GM19397 (cell line): Measurements from ENCODE around the gene MYCBP.
"Not testable (repeated sequence)": the region's sequence is repeated elsewhere in the genome, so short reads cannot be mapped to it uniquely, and the experiment has no call there.

ENCODE experiments used
- ATAC-seq: cut with Tn5 transposase; IDR thresholded peaks from one replicate; pipeline ENCODE4 v1.9.1; 2021; ENCODE audit warnings: mild to moderate bottlenecking, moderate library complexity; ENCODE audit not compliant: unreplicated experiment

MYCBP gene, protein sequence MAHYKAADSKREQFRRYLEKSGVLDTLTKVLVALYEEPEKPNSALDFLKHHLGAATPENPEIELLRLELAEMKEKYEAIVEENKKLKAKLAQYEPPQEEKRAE

DNA sequence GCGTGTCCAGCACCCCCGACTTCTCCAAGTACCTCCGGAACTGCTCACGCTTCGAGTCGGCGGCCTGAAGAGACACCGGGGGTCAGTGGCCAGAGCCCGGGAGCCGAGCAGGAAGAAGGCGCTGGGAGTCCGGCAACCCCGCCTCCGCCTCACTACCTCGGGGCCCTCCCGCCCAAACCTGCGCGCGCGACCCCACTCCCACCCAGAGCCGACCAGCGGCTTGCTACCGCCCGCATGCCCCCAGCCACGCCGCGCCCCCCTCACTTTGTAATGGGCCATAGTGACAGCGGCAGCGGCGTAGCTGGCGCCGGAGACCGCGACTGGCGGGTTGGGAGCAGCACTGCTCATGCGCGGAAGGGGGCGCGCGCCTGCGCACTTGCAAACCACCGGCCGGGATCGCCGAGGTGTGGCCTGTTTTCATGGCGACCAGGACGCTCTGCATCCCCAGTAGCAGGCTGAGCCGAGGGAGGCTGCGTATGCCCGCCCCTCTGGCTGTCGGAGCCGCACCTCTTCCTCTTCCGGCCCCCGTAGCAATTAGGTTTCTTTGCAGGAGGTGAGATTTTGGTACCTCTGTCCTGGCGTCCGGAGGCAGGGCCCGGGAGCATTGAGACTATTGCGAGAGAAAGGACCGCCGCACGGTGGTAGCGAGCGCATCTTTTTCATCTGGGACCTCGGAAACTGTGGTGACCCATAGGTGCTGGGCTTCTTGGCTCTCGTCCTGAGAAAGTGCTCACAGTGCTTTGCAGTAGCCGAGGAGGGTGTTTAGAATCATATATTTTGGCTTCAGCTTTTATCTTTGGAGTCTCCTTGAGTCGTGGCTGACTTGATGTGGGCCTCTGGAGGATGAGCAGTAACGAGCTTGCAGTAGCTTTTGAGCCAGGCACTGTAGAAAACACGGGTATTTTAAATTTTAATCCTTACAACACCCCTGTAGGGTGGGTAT, at the start of gene MYCBP:
Gene MYCBP, minus strand, starts transcription at position 322 of the 943 bp plus-strand sequence. Its CDS starts 43 bp downstream, at position 279.
- ATAC-seq: peak; percentile 98

DNA sequence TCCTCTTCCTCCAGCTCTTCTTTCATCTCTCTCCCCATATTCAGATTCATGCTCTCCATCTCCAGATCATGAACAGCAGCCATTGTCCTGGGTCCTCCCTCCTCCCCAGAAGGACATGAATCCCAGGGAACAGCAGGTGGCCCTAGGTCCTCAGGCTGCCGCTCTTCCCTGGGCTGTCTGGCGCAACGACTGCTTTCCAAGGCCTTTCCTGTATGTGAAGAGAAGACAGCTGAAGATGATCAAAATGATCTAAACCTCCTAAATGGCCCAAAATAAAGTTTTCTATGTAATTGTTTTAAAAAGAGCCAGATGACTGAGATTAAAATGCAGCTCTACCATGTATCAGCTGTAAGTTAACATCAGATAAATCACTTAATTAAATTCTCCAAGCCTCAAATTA, 46.0 kb upstream of the MYCBP start:
- ATAC-seq: no peak

DNA sequence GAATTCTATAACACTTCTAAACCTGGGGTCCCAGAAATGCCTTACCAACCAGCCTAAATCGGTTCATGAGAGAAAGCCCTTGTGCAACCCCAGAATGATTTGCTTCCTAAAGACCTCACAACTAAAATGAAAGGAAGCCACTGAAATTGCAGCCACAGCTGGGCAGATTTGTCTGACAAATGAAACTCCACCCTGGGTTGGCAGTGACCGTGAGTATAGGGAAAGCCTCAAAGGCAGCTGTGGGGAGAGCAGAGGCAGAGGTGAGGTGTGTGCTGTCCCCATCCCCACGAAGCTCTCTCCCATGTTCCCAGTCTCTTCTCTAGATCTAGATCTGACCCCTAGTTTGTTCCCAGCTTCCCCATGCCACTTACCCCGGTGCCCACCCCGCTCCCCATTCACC, 45.4 kb upstream of the MYCBP start:
- no peak for ATAC-seq

DNA sequence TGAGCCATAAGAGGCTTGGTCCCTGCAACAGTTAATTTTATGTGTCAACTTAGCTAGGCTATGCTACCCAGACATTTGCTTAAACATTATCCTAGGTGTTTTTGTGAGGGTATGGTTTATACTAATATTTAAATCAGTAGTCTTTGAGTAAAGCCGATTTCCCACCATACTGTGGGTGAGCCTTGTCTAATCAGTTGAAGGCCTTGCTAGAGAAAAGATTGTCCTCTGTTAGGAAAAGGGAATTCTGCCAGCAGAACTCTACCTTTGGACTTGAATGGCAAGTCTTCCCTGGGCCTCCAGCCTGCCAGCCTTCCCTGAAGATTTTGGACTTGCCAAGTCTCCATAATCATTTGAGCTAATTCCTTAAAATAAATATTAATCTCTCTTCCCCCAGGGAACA, 44.6 kb upstream of the MYCBP start:
- no peak for ATAC-seq

DNA sequence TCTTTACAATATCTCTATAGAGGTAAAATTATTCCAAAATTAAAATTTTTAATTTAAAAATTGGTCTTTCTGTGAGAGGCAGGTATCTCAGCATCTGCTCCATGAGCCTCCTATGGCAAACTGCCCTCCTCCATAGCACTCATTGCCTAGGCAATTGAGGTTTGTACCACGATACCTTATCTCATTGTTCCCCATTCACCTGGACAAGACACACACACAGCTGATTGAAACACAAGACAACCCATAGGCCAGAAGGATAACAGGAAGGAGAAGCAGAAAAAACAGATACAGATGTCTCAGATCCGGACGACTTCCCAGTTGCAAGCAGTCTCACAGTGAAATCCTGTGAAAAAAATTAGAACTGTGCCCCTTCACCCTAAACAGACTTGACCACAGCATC, 44.2 kb upstream of the MYCBP start:
- no peak for ATAC-seq

DNA sequence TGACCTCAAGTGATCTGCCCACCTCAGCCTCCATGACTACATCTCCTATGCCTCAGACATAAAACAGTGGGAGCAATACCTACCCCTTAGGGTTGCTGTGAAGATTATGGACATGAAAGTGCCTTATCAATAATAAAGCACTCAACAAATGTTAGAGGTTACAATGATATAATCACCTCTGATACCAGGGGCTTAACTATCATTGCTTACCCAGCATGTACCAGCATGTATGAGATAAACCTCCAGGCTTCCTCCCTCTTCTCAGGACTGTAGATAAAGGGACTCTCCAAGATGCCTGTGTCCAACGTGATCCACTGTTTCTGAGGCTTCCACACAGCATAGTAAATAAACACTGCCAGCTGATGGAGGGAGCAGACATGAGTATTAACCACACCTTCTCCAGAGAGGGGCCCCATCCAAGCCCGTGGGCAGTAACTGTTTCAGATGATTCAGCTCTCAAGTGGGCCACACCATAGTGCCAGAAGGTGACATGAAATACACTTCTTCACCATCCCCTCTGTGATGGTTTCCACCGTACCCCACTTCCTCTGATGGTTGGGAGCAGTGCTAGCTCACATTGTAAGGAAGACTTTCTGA, 42.3 kb upstream of the MYCBP start:
- ATAC-seq: no peak

DNA sequence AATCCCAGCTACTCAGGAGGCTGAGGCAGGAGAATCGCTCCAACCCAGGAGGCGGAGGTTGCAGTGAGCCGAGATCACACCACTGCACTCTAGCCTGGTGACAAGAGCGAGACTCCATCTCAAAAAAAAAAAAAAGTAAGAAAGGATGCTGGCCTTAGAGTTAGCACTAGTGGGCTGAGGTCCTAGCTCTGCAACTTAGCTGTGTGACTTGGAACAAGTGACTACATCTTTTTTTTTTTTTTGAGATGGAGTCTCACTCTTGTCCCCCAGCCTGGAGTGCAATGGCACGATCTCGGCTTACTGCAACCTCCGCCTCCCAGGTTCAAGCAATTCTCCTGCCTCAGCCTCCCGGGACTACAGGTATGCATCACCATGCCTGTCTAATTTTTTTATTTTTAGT, 41.8 kb upstream of the MYCBP start:
- ATAC-seq: not testable (repeated sequence)

DNA sequence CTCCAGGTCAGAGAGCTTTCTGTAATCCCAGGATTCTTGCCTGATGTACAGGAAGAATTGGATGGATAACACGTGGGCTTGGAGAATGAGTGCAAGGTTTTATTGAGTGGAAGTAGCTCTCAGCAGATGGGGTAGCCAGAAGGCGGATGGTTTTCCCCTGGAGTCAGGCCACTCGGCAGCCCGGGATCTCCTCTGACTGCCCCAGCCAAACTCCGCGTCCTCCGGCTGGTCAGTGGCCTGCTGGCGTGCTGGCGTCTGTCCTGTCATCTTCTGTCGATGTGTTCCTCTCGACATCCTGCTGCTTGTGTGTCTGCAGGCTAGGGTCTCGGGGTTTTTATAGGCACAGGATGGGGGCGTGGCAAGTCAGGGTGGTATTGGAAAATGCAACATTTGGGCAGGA, 35.7 kb upstream of the MYCBP start:
- ATAC-seq: no peak

DNA sequence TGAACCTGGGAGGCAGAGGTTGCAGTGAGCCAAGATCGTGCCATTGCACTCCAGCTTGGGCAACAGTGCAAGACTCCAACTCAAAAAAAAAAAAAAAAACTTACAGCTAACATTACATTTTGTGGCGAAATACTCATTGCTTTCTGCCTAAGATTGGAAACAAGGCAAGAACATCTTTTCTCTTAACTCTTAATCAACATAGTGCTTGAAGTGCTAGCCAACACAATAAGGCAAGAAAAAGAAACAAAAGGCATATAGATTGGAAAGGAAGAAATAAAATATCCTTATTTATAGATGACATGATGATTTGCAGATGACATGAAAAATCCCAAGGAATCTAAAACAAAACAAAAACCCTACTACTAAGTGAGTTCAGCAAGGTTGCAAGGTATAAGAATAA, 32.8 kb upstream of the MYCBP start:
- ATAC-seq: no peak

DNA sequence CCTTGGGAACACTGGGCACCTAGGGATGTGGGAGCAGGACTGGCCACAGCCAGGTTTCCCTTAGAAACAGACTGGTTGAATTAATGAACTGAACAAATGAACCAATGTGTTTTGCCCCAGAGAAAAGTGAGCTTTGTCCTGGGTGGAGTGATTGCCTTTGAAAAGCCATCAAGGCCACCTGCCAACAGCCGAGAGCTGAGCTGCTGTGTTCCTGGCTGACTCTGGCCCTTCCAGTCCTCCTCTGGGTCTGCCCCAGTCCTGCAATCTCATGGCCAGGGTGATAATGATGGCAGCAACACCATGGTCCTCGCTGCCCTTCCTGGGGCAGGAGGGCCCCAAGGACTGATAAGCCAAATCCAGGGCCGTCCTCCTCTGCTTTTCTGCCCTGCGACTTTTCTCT, 26.4 kb upstream of the MYCBP start:
- ATAC-seq: no peak

DNA sequence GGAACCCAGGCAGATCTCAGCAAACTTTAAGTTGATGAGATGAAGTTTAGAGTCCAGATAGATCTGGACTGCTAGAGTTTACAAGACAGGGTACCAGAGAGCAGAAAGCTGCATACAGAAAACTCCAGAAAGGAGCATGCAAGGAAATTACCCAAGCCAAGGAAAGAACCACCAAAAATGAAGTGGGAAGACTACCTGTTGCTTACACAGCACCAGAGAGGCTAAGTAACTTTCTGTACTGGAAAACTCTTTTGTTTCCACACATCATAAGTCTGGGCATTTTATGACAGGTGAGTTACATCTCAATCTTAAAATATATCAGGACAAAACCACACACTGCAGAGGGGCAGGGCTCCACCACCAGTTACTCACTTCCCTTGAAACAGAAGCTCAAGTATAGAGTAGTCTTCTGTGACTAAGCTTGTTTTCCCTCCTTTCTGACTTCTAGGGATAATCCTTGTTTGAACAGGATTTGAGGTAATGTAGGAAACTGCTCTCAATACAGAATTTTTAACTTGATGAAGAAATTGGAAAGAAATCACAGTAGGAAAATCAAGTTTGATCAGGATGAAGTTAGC, 25.6 kb upstream of the MYCBP start:
- ATAC-seq: no peak

DNA sequence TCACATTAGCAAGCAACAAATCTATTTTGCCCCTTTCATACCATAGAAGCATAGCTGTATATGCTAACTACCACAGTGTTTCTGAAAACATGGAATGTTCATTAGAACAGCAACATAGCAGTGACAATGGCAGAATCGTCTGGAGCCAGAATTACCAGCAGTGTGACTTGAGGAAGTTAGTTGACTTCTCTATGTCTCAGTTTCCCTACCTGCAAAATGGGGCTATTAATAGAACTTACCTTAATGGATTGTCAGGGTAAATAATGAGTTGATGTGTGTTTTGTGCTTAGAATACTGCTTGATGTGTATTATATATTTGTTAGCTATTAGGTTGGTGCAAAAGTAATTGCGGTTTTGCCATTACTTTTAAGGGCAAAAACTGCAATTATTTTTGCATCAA, 23.0 kb upstream of the MYCBP start:
- no peak for ATAC-seq

DNA sequence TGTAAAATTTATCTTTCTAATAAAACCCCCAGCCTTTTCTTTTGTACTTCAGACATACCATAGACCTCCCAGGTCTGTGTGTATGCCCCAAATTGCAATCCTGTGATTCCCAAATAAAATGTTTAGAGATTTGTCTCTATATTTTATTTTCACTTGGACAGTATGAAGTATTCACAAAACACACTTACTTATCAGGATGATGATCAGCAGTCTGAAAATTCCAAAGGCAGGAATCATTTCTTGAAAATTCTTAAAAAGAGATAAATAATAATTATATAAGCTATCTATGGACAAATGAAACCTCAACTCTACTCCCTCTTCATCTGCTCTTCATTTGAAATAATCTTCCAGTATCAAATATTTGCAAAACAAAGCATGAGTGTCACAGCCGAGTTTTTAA, 19.8 kb upstream of the MYCBP start:
- no peak for ATAC-seq

DNA sequence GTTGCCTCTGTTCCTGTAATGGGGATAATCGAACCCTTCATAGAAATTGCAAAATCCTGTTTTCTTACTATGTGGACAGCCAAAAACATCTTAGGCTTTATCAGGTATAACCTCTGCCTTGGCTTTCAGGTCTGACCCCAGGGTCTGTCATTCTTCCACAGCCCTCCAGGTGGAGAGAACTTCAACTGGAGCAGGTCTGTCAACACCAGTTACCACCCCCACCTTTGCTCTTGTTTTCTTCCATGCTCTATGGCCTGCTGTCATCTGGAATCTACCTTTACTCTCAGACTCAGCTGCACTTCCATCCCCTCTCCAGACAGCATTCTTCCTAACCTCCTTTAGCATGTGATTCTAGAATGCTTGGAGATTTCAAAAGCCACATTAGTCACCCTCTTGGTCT, 18.6 kb upstream of the MYCBP start:
- no peak for ATAC-seq

DNA sequence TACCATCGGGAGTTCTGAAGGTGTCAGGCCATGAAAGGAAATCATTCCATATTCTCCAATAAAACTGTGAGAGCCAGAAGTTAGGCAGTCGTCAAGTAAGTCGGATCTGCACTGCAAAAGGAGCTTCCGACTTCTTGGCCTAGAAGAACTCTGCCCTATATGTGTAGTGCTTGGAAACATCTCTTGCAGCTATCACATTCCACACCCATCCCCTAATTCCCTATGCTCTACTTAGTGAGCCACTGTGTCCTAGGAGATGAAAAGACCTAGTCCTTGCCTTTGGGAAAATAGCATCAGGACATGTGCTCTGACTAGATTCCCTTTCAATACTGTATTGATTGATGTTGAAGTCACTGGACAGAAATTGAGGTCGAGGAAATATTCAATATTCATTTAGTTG, 16.4 kb upstream of the MYCBP start:
- ATAC-seq: no peak

DNA sequence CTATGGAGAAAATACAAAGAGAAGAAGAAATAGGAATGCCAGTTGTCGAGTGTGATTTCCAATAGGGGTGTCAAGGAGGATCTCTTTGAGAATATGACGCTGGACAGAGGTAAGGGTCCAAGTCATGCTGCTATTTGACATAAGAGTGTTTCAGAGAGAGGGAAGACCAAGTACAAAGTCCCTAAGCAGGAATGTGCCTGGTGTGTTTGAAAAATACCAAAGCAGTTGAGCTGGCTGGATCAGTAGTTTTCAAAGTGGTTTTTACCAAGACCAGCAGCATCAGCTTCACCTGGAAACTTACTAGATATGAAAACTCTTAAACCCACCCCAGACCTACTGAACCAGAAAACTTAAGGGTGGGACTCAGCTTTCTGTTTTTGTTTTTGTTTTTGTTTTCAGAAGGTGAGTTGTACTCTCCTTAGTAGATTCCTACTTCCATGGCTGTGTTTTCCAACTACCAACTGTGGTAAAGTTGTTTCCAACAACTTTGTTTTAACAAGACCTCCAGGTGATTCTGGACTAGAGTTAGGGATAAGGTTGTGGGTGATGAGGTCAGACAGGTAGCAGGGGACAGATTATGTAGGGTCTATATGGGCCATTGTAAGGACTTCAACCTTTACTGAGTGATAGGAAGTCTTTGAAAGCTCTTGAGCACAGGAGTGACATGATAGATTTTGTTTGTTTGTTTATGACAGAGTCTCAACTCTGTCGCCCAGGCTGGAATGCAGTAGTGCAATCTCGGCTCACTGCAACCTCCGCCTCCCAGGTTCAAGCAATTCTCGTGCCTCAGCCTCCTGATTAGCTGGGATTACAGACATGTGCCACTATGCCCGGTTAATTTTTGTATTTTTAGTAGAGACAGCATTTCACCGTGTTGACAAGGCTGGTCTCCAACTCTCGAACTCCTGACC, 15.5 kb upstream of the MYCBP start:
- ATAC-seq: no peak

DNA sequence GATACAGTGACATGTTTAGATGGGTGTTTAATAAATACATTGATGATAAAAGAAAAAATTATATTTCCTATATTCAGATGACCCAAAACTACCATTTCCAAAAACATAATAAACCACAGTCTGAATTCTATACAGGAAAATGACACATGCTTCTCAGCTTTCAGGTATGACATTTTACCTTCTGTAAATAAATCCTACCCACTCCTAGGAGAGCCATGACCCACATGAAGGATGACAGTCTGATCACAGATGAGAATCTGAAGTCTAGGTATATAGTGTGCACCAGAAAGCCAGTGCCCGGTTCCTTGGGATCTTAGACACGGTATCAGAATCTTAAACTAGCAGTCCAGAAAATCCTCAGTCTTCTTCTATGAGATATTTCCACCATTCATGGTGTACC, 11.9 kb upstream of the MYCBP start:
- ATAC-seq: no peak

DNA sequence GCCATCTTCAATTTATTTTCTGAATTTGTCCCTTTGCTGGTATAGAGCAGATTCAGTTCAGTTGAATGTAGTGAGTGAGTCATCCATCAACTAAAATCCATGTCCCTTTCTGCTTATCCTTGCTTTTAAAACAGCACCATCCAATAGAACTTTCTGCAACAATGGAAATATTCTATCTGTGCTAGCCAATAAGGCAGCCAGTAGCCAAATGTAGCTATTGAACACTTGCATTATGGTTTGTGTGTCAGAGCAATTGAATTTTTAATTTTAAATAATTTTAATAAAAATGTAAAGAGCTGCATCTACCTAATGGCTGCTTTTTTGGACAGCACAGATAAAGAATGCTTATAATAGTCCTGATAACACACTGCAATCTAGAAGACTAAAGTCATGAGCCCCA, 8.3 kb upstream of the MYCBP start, which contains the start of gene GJA9:
Gene GJA9, minus strand, starts transcription at position 101 of the 400 bp plus-strand sequence. CDS start 5,489 bp downstream, outside the sequence.
- ATAC-seq: no peak

DNA sequence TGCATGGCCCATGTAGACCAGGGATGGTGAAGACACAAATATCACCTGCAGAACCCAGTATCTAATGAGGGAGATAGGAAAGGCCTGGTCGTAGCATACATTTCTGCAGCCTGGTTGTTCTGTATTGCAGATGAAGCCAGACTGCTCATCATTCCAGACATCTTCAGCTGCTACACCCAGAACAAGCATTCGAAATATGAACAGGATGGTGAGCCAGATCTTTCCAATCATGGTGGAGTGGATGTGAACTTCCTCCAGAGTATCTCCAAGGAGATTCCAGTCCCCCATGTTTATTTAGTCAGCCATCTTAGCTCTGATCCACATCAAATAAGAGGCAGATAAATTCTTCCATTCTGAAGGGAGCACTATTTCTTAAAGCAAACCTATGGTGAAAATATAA, 2.7 kb upstream of the MYCBP start:
- no peak for ATAC-seq

DNA sequence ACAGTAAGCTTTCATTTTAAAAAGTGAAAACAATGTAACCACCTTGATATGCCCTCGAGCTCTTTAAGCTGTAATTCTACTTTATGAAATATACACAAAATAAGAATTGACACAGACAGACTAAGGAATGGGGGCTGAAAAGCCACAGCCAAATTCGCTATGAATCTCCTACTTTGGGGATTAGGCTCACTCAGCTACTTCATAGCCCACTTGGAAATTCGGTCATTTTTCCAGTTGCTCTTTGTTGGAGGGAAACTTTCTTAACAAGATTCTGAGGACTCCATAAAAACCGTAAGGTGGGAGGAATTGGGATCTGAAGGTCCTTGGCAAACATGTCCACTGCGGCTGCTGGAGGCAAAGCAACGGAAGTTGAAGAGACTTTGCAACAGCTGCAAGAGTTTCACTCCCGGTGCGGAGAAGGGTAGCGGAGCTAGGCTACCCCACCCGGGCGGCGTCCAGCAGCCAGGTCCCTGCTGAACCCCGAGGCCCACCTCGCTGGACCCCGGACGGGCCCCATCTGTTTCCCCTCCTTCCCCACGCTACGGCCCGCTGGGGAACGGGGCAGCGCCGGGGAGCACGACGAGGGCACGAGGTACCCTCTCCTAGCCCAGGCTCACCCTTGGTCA, 634 bp downstream of the MYCBP start:
- peak; percentile 26 for ATAC-seq
